ENCODE measurements around the gene ATF5. TPM values are rescaled to one million over a fixed set of nuclear protein-coding genes. Genes with fewer than 3 reads are reported as not detected.

ATF5 gene
- total and polyA plus RNA-seq, 10 of the 15 experiments (the other 5 are each of a cell fraction or from before 2014, with no cell fraction given) = 9.1 to 133 (median 24.0) TPM

DNA sequence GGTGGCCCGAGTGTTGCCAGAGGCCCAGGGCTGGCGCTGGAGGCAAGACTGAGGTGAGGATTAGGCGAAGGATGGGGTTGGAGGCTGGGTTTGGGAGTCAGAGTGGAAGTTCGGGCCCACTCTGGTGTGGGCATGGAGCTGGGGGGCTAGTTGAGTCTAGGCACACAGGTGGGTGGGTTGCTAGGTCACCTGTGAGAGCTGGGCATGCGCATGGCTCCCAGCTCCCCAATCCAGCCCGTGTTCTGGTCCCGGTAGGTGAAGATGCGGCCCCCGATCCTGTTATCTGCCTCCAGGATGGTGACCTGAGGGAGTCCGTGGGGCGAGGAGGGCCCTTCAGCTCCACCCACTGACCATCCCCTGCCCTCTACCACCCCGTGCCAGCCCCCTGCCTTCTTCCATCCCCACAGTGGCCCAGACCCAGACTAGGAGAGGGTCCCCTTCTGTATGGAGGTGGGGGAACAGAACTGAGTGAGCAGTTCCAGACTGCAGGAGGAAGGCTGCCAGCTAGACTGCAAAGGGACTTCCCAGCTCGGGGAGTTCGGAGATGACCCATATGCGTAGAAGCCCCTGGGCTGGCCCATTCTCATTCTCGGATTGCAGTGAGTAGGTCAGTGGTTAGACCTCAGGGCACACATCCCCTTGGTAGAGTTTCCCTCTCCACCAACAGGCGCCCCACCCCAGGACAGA, 34.0 kb upstream of the ATF5 start (continued):
- TF ChIP-seq, protein P1, sequence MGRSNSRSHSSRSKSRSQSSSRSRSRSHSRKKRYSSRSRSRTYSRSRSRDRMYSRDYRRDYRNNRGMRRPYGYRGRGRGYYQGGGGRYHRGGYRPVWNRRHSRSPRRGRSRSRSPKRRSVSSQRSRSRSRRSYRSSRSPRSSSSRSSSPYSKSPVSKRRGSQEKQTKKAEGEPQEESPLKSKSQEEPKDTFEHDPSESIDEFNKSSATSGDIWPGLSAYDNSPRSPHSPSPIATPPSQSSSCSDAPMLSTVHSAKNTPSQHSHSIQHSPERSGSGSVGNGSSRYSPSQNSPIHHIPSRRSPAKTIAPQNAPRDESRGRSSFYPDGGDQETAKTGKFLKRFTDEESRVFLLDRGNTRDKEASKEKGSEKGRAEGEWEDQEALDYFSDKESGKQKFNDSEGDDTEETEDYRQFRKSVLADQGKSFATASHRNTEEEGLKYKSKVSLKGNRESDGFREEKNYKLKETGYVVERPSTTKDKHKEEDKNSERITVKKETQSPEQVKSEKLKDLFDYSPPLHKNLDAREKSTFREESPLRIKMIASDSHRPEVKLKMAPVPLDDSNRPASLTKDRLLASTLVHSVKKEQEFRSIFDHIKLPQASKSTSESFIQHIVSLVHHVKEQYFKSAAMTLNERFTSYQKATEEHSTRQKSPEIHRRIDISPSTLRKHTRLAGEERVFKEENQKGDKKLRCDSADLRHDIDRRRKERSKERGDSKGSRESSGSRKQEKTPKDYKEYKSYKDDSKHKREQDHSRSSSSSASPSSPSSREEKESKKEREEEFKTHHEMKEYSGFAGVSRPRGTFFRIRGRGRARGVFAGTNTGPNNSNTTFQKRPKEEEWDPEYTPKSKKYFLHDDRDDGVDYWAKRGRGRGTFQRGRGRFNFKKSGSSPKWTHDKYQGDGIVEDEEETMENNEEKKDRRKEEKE (IDR thresholded peaks at IDR 0.05) = no peak
- TF ChIP-seq, protein P2, sequence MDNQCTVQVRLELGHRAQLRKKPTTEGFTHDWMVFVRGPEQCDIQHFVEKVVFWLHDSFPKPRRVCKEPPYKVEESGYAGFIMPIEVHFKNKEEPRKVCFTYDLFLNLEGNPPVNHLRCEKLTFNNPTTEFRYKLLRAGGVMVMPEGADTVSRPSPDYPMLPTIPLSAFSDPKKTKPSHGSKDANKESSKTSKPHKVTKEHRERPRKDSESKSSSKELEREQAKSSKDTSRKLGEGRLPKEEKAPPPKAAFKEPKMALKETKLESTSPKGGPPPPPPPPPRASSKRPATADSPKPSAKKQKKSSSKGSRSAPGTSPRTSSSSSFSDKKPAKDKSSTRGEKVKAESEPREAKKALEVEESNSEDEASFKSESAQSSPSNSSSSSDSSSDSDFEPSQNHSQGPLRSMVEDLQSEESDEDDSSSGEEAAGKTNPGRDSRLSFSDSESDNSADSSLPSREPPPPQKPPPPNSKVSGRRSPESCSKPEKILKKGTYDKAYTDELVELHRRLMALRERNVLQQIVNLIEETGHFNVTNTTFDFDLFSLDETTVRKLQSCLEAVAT (IDR thresholded peaks at IDR 0.05) = no peak
- TF ChIP-seq SREBF1 (IDR thresholded peaks at IDR 0.05; ENCODE audit: low read length) (no peak), WRNIP1 (IDR thresholded peaks at IDR 0.05; ENCODE audit: borderline replicate concordance, low read depth, low read length) (no peak), TBL1XR1 (IDR thresholded peaks at IDR 0.05; ENCODE audit: low read depth, low read length) (0 out of 2 replicates have a peak, but pooled peaks have one; percentile 35), RAD51 (IDR thresholded peaks at IDR 0.05) (no peak), TCF7 (IDR thresholded peaks at IDR 0.05; ENCODE audit: borderline replicate concordance) (no peak), RUNX3 (IDR thresholded peaks at IDR 0.05; ENCODE audit: low read length) (peak; percentile 92), MEF2B (IDR thresholded peaks at IDR 0.05; ENCODE audit: partially characterized antibody, poor library complexity, severe bottlenecking) (no peak), IRF4 (IDR thresholded peaks at IDR 0.05; ENCODE audit: low read depth, low read length) (peak; percentile 64; the same call in 1 of the 2 replicates), ZNF384 (IDR thresholded peaks at IDR 0.05; ENCODE audit: borderline replicate concordance, low read depth, low read length) (no peak), MTA2 (IDR thresholded peaks at IDR 0.05; ENCODE audit: low read depth) (peak; percentile 34; the same call in 1 of the 2 replicates), RAD21 (IDR thresholded peaks at IDR 0.05; ENCODE audit: insufficient read depth, low read depth, low read length) (no peak), STAT1 (conservative IDR thresholded peaks at IDR 0.05) (no peak), SMAD1 (IDR thresholded peaks at IDR 0.05; ENCODE audit: low read depth, partially characterized antibody) (no peak), RCOR1 (conservative IDR thresholded peaks at IDR 0.05; ENCODE audit: low read depth, low read length) (0 out of 2 replicates have a peak, but pooled peaks have one; percentile 24), IKZF1 (conservative IDR thresholded peaks at IDR 0.05) (peak; percentile 82; the same call in 1 of the 2 replicates), BRCA1 (IDR thresholded peaks at IDR 0.05; ENCODE audit: low read depth, low read length) (no peak)
- TF ChIP-seq, protein P3, sequence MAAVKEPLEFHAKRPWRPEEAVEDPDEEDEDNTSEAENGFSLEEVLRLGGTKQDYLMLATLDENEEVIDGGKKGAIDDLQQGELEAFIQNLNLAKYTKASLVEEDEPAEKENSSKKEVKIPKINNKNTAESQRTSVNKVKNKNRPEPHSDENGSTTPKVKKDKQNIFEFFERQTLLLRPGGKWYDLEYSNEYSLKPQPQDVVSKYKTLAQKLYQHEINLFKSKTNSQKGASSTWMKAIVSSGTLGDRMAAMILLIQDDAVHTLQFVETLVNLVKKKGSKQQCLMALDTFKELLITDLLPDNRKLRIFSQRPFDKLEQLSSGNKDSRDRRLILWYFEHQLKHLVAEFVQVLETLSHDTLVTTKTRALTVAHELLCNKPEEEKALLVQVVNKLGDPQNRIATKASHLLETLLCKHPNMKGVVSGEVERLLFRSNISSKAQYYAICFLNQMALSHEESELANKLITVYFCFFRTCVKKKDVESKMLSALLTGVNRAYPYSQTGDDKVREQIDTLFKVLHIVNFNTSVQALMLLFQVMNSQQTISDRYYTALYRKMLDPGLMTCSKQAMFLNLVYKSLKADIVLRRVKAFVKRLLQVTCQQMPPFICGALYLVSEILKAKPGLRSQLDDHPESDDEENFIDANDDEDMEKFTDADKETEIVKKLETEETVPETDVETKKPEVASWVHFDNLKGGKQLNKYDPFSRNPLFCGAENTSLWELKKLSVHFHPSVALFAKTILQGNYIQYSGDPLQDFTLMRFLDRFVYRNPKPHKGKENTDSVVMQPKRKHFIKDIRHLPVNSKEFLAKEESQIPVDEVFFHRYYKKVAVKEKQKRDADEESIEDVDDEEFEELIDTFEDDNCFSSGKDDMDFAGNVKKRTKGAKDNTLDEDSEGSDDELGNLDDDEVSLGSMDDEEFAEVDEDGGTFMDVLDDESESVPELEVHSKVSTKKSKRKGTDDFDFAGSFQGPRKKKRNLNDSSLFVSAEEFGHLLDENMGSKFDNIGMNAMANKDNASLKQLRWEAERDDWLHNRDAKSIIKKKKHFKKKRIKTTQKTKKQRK (IDR thresholded peaks at IDR 0.05; ENCODE audit: low read depth, low read length) = no peak
- TF ChIP-seq, protein P4, sequence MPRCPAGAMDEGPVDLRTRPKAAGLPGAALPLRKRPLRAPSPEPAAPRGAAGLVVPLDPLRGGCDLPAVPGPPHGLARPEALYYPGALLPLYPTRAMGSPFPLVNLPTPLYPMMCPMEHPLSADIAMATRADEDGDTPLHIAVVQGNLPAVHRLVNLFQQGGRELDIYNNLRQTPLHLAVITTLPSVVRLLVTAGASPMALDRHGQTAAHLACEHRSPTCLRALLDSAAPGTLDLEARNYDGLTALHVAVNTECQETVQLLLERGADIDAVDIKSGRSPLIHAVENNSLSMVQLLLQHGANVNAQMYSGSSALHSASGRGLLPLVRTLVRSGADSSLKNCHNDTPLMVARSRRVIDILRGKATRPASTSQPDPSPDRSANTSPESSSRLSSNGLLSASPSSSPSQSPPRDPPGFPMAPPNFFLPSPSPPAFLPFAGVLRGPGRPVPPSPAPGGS (IDR thresholded peaks at IDR 0.05; ENCODE audit: borderline replicate concordance, insufficient read depth, low read depth, low read length, poor library complexity, severe bottlenecking) = no peak
- TF ChIP-seq, protein P5, sequence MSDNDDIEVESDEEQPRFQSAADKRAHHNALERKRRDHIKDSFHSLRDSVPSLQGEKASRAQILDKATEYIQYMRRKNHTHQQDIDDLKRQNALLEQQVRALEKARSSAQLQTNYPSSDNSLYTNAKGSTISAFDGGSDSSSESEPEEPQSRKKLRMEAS (IDR thresholded peaks at IDR 0.05; ENCODE audit: low read depth, low read length) = no peak
